ENCODE results near the gene LNX1.

GRCh38 chr4:53515076-53515475 lies 76.2 kb downstream of the LNX1 start:
- TF ChIP-seq EZH2phosphoT487 (IDR thresholded peaks at IDR 0.05; ENCODE audit: insufficient read depth, low read depth) = no peak
- TF ChIP-seq EZH2 (IDR thresholded peaks at IDR 0.05; ENCODE audit: insufficient read depth, poor library complexity, severe bottlenecking) = no peak
